ENCODE data around the gene TBC1D9. TPM values are rescaled to one million over a fixed set of nuclear protein-coding genes. Genes with fewer than 3 reads are reported as not detected.

TBC1D9 gene
- polyA plus RNA-seq, 1 donor = 13.8 TPM

DNA sequence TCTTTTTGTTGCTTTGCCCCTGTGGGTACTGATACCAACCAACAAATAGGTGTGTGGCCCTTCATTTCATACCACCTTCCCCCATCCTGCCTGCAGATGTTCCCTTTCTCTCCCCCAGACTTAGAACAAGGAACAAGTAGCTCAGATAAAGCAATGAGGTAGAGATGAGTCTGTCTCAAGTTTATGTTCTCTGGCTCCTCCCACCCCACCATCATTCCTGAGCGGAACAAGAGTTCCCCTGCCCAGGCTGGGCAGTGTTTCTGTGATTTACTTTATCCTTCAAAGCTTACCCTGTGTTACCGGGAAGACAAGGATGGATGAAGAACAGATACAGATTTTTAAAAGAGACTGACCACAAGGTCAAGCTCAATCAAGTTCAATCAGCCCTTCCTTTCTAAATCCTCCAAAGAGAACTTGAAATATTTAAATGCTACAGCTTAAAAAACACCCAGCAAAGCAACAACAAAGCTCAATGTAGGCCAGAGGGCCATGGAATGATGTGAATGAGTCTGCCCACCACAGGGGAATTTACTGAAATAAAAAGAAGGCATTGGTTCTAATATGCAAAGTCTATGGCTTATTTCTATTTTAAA, 107.4 kb downstream of the TBC1D9 start:
- no peak for DNase-seq (ENCODE audit: low read depth)

DNA sequence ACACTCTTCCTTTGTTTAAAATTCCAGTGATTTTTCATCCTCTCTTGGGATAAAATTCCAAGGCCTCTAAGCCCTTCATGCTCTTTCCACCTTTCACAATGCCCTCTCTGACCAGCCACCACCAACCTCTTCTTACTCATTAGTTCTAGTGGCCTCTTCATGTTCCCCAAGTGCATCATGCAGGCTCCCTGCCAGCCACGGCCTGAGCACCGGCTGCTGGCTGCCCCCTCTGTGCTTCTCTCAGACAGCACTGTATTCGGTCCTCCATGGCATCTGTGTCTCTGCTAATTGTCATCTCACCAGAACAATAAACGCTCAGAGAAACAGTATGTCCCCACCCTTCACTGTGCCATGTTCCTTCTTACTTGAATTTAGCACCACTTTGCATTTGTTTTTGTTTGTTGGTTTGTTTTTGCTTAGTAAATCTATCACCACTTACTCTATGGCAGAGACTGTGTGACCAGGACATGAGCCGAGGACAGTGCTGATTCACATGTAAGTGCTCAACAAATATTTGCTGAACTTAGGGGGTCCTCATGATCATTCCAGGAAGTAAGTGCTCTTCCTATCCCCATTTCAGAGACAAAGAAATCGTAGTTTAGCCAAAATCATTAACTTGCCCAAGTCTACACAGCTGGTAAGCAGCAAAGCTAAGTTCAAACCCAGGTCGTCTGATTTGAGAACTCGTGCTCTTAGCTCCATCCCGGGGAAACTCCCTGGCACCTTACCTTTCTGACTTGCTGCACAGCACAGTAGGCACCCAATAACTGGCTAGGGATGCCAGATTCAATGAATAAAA, 110.4 kb downstream of the TBC1D9 start:
- no peak for DNase-seq (ENCODE audit: low read depth)

DNA sequence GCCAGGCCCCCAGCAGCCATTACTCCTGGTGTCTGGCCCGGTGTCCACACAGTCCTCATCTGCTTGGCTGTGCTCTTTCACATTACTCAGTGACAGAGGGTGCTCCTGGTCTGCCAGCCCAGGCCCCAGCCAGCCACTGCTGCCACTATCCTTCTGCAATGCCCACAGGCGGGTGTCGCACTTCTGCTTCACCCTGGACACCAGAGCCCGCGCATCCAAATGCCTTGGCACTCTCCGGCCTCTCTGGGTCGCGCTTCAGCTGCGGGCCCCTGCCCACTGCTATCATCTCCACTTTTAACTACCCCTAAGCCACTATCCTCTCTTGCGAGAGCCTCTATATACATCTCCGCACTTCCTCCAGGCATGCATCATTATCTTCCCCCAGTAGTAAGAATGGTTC, 111.0 kb downstream of the TBC1D9 start:
- no peak for DNase-seq (ENCODE audit: low read depth)

DNA sequence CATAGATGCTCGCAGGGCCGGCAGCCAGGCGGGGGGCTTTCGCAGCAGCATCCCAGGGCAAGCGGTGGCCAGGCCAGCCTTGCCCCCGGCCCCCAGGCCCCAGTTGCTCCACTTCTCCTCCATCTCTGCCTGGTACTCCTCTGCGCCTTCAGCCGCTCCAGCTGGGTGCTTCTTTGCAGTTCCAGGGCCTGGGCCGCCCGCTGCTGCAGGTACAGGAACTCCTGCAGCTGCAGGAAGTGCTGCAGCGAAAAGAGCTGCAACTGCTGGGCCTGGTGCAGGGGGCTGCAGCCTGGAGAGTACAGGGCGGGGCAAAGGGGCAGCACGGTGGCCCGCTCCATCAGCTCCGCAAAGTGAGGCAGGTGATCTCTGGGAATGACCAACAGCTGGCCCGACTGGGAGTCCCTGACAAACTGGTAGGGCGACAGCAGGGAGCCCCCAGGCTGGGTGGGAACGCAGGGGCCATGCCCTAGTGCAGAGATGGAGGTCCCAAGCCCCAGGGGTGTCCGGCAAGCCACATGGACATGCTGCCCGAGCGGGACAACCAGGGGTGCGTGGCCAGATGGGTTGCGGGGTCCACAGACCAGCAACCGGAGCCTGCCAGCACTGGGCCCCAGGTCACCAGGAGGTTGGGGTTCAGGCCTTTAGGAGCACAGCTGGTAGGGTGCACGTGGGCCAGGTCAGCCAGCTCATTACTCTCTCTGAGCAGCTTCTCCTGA, 111.6 kb downstream of the TBC1D9 start:
- DNase-seq (ENCODE audit: low read depth) = no peak

DNA sequence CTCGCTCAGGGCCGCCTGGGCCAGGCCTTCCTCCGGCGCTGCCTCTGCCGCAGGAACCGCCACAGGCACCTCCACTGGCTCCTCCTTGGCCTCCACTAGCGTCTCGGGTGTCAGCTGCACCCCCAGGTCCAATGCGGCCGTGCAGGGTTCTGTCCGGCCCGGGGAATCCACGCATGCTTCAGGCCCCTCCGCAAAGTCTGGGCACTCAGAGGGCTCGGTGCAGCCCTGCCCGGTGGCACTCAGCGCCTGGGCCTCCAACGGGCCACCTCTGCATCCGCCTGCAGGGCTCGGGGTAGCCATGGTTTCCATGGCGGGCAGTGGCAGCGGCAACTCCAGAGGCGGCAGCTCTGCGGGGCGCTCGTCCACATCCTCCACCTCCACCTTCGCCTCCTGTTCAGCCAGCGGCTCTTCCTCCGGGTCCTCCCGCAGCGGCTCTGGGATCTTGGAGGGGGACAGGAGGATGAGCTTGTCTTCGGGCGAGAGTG, 112.6 kb downstream of the TBC1D9 start:
- DNase-seq (ENCODE audit: low read depth) = no peak

DNA sequence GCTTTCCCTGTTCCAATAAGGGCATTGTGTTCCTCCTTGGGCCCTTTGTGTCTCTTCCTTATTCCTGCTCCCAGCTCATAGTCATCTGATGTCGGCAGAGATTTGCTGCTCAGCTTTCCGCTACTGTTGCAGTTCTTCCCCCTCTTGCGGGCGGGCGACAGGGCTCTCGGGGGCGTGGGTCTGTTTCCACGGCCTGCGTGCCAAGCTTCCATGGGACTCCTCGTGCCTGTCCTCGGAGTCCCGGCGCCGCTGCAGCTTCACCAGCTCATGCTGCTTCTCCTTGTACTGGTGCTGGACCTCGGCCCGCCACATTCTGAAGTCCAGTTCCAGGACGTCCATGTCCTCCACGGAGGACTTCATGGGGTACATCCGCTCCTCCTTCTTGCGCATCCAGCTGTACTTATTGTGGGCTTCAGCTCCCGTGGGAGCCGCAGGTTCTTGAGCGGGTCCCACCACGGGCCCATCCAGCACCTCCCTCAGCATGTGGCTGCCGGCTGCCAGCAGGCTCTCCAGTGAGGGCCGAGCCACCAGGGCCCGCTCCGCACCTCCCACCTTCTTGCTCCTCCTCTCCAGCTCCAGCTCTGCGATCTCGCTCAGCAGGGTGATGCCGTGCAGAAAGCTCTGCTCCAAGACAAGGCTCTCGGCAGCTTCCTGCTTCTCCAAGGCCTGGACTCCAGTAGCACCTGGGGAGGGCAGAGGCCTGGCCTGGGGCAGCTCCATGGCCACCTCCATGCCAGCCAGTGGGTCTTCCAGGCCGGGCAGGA, 113.3 kb downstream of the TBC1D9 start:
- no peak for DNase-seq (ENCODE audit: low read depth)

DNA sequence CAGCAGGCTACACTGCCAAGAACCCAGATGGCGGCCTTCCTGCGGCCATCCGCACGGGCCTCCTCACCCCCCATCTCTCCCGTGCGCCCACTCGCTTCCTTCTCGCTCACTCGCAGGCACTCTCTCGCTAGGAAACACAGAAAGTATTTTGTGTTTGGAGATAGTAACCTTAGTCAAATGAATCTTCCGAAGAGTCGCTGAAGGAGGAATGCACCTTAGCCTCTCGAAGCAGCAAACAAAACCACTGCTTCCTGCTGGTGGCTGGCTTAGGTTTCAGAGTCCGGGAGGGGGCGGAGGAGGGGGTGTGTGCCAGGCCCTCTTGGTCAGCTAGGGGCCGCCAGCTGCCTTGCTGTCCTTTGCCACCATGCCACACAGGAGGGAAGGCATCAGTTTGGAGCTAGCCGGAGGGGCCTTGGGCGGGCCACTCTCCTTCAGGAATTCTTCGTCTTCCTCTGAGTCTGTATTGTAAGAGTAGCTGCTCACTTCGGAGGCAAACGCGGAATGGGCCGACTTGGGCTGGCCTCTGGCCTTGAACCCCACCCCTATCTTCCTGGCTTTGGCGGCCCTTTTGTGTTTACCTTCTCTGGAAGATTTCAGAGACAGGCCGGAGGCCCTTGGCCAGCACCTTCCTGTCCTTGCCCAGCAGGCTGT, 114.3 kb downstream of the TBC1D9 start:
- no peak for DNase-seq (ENCODE audit: low read depth)

DNA sequence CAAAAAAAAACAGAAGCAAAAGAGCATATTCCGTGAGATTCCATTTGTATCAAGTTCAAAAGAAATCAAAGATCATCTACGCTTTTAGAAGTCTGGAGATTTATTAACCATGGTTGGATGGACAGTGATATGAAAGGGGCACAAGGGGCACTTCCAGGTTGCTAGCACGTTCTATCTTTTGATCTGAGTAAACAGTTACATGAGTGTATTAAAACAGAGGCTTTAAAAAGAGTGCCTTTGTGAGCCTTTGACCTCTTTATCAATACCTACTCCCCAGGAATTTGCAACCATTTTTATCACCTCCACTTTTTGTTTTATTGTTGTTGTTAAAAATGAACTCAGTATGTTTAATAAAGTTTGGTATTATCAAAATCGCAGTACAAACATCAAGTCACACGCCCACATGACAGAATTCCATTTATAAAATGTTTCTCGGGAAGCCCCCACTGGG, 115.1 kb downstream of the TBC1D9 start:
- DNase-seq (ENCODE audit: low read depth) = no peak

DNA sequence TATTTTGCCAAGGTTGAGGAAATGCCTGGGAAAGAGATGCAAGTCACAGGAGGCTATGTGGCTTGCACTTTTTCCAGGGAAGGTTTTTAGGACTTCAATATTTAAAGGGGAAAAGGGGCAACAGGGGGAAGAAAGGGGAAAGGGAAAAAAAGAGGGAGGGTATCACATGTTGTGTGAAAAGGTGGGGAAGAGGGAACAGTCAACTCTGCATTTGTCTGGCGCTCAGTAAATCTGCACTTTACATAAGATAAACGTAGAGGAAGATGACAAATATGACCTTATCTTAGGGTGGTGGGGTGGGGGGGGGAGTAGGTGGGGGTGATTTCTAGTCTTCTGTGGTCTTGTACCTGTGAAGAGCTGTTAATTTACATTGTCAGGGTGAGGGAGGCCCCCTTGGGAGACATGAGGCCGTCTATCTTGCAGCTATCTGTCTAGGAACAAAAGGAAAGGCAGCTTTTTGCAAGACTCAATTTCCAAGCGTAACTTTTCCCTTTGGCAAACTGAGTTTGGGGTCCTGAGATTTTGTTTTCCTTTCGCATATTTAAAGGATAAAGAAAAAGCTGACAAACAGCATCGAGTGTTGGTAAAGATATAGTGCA, 115.9 kb downstream of the TBC1D9 start:
- no peak for DNase-seq (ENCODE audit: low read depth)

DNA sequence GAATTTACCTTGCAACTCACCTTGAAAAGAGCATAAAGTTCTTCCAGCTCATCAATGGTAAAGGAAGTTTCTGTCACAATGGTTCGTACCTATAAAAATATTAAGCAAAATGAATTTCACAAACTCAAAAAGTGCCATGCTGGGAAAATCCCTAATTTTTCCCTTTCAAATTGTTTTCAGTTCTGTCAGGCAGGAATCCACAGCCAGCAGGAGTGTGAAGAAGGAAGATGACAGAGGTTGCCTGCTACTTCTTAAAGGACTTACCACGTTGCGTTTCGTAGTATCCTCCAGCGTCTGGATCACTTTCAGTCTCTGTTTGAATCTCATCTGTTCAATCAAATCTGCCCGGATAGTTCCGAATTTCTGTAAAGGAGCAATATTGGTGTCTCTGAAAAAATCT, 117.1 kb downstream of the TBC1D9 start:
- DNase-seq (ENCODE audit: low read depth) = no peak

DNA sequence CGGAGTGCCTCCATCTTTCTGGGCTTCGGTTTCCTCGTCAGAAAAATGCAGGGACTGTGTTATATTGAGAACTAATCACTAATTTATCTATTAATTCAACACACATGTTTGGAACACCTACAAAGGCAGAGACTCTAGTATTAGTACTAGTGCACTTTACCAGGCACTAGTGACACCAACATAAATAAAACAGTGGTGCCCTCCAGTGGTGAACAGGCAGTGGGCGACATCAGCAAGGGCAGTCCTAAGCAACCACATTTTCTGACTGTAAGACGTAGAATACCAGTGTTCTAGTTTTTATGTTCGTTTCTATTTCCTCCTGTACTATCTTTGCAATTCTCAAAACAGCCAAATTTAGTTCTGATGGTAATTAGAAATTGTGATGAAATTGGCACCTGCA, 118.3 kb downstream of the TBC1D9 start:
- DNase-seq (ENCODE audit: low read depth) = no peak

DNA sequence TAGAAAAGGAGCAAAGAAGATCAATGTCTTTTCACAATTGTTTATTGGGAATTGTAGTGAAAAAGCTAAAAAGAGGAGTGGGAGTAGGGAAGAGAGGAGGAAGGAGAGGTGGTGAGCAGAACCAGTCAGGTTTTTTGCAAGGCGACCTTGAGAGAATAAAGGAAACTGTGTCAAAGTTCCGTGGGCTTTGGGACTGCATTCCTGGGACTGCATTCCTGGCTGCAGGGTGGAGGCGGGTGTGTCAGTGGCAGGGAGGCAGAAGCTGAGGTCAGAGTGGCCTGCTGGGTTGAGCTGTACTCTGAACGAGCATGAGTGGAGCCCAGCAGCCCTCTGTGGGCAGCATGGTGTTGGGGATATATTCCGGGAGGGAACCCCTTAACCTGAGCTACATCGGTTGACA, 120.6 kb downstream of the TBC1D9 start:
- no peak for DNase-seq (ENCODE audit: low read depth)

DNA sequence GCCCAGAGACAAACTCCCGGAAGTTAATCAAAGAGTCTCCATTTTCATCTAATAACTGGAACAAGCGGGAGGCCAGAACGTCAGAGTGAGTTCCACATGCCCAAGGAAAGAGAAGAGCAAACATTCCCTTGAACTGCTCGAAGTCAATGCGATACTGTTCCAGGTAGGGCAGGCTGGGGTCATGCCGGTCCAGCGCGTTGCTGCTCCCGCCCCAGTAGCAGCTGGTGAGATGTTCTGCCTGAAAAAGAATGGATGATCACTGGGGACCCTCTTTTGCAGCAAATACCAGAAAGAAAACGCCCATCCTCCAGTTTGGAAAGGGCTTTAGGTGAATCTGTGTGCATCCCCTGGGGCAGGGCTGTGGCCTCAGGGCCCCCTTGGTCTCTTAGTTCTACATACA, 122.2 kb downstream of the TBC1D9 start:
- no peak for DNase-seq (ENCODE audit: low read depth)

DNA sequence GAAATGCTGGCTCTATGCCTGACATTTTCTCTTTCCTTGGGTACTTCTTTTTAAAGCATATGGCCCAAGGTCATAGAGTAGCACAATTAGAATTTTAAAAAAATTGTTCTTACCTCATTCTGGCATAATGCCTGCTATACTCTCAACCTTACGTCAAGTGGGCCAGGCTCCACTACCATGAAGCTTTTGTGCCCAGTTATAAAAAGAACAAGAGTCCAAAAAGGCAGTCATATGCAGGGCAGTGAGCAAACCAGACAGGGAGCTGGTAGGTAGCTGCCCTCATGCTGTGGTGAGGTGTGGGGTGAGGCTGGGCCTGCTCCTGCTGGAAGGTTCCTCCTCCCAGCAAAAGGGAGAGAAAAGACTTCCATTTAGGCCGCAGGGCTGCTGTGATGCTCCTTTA, 123.1 kb downstream of the TBC1D9 start:
- DNase-seq (ENCODE audit: low read depth) = no peak

DNA sequence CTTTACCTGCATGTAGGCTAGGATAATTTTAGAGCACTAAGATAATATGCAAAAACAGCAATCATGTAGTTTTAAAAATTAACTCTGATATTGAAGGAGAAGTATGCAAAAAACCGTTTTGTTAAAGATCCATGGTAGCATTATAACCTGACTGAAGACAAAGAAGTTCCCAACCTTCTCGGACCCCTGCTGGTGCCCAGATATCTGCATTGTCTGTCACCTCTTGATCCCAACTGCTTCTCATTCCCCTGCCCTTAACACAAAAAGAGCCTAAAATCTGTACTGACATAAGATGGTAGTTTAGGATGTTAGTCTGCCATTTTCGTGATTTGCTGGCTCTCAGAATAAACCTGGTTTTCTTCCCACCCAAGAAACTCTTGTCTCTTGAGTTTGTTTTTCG, 125.9 kb downstream of the TBC1D9 start:
- no peak for DNase-seq (ENCODE audit: low read depth)

DNA sequence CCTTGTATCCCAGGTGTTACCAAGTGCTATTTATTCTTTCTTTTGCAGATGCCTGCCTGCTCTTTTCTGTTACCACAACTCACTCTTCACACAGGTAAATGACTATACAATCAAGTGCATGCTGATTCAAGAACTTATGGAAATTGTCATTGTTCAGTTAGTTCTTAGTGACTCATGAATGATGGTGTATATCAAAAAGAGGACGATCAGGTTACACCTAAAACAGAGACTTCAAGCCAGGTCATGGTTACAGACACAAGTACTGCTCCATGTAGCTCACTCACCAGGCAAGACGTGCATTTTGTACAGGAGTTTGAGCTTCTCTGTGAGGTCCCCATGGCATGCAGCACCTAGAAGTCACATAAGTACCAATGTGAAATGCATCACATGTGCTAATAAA, 128.2 kb downstream of the TBC1D9 start:
- no peak for DNase-seq (ENCODE audit: low read depth)

DNA sequence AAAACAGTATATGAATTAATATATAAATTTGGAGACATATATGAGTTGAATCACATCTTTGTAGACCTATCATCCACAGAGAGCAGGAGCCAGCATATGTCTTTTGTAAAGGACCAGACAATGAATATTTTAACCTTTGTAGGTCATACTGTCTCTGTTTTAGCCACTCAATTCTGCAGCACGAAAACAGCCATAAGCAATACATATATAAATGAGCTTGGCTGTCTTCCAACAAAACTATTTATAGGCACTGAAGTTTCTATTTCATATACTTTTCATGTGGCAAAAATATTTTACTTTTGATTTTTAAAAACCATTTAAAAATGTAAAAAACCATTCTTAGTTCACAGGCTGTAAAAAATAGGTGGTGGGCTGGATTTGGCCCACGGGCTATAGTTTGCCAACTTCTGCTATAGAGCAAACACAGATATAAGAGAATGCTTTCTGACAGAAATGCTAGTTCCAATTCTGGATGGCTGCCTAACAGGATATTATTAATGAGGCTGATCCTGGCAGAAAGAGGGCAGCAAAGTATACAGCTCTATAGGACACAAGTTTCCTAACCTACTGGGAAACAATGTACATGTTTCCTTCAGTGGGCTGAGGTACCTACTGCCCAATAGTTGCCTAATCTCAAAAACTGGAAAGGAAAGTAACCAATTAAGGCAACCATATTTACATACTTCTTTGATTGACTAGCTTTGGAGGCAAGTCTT, 129.4 kb downstream of the TBC1D9 start:
- DNase-seq (ENCODE audit: low read depth) = no peak

DNA sequence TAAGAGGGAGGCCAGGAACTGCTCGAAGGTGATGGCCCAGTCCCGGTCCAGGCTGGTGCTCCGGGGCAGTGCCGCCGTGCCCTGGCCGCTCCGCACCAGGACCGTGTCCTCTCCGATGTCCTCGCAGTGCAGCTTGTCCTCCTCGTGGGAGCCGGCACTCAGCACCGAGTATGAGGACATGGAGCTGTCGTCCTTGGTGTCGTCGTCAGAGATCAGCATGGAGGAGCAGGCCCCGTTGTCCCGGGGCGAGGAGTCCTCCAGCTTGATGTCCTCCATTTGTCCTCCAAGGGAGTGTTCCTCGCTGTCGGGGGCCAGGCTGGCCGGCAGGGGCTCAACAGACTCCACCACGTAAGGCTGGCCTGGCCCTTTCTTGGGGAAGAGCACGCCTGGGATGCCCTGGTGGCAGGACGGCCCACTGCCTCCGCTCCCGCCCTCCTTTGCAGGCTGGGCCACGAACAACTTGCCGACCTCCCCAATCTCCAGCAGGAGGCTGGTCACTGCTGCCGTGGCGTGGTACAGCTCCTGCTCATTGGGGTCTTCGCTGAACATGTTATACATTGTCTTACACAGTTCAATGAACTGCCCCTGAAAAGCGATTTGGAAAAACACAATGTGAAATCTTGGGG, 133.7 kb downstream of the TBC1D9 start:
- no peak for DNase-seq (ENCODE audit: low read depth)

DNA sequence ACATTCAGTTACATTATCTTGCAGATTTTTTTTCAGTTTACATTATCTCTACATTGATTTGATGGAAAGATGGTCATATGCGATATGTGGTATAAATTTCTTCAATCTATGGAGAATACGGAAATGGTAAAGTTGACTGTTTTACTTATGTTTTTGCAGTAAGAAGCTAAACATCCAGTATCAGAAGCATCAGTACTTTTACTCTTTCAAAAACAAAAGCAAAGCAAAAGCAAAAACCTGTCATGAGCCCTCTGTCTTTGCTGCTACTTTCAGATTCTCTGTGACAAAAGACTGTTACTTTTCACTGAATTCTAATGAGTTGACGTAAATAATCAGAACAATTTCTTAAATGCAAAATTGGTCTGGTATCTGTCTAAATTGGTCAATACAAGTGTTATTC, 135.0 kb downstream of the TBC1D9 start:
- DNase-seq (ENCODE audit: low read depth) = no peak

All from forelimb muscle (tissue), 1 donor.